Measurements from ENCODE around the gene THRB. TPM values are rescaled to one million over a fixed set of nuclear protein-coding genes. Genes with fewer than 3 reads are reported as not detected.

THRB gene
- total and polyA plus RNA-seq, 2 donors (not counting 3 experiments of a cell fraction or from before 2014, with no cell fraction given) = 0.06 TPM; not detected in 1

- no peaks in the 10 kb centered on the region for H3K79me2 ChIP-seq (ENCODE audit: control insufficient read depth, insufficient read depth, low read length)
- no peak overlapping the region for H2AFZ ChIP-seq (ENCODE audit: low read depth, low read length)
- H3K4me1 ChIP-seq (ENCODE audit: control insufficient read depth, extremely low read depth, insufficient read depth, low read length) = no peaks in the 10 kb centered on the region
- no peaks in the 10 kb centered on the region for H3K9me3 ChIP-seq (replicated peaks; ENCODE audit: control insufficient read depth, insufficient read depth, low read length)
- CTCF ChIA-PET = no interaction called here
- TF ChIP-seq CTCF (IDR thresholded peaks at IDR 0.05; ENCODE audit: extremely low read depth in 1 of 2, insufficient read depth in 1 of 2, low read depth in 1 of 2, low read length in 2 of 2) (no peak), FOS (IDR thresholded peaks at IDR 0.05; ENCODE audit: borderline replicate concordance, insufficient read depth, low read length) (no peak), POLR2A (IDR thresholded peaks at IDR 0.05; ENCODE audit: low read depth, low read length) (no peak)
- no peaks in the 10 kb centered on the region for H3K36me3 ChIP-seq (ENCODE audit: control insufficient read depth in 2 of 2, extremely low read depth in 1 of 2, insufficient read depth in 2 of 2, low read length in 2 of 2)
- H3K4me3 ChIP-seq (replicated peaks in 1 of 3; ENCODE audit: insufficient read depth in 1 of 3, low read depth in 1 of 3, low read length in 3 of 3) = no peak overlapping the region
- no peaks in the 10 kb centered on the region for H3K27me3 ChIP-seq (ENCODE audit: control insufficient read depth in 2 of 2, insufficient read depth in 2 of 2, low read length in 2 of 2)
- H4K20me1 ChIP-seq (replicated peaks; ENCODE audit: control insufficient read depth, extremely low read depth, insufficient read depth, low read length) = no peaks in the 10 kb centered on the region
- H3K9ac ChIP-seq (replicated peaks; ENCODE audit: extremely low read depth, insufficient read depth, low read length) = no peak overlapping the region
- dilution Hi-C loops (cut with MboI; ENCODE audit: extremely low pct_ligation_motif_present, low sequenced_read_pairs) = no loop called here
- intact Hi-C loops (cut with micrococcal nuclease) = no loop called here
- no peaks in the 10 kb centered on the region for H3K9me1 ChIP-seq (replicated peaks; ENCODE audit: control insufficient read depth, extremely low read depth, insufficient read depth, low read length)
- BruUV-seq (replicated peaks) = no TSS peak
- no peak for DNase-seq (ENCODE audit: low read depth, low spot score)
- no peak for FAIRE-seq
- H3K27ac ChIP-seq (ENCODE audit: insufficient read depth, low read depth, low read length) = no peak overlapping the region
- POLR2A ChIA-PET = no interaction called here
- H3K4me2 ChIP-seq (ENCODE audit: insufficient read depth, low read length) = no peak overlapping the region
Measured at GRCh38 chr3:24177201-24177600, 317.4 kb downstream of the THRB start.

- Histone ChIP-seq H3K27ac (ENCODE audit: insufficient read depth, low read depth, low read length) (no peak overlapping the region), H3K9ac (replicated peaks; ENCODE audit: extremely low read depth, insufficient read depth, low read length) (no peak overlapping the region), H3K4me3 (replicated peaks in 1 of 3; ENCODE audit: insufficient read depth in 1 of 3, low read depth in 1 of 3, low read length in 3 of 3) (no peak overlapping the region), H3K27me3 (ENCODE audit: control insufficient read depth in 2 of 2, insufficient read depth in 2 of 2, low read length in 2 of 2) (no peaks in the 10 kb centered on the region), H3K9me1 (replicated peaks; ENCODE audit: control insufficient read depth, extremely low read depth, insufficient read depth, low read length) (no peaks in the 10 kb centered on the region), H3K4me2 (ENCODE audit: insufficient read depth, low read length) (no peak overlapping the region), H4K20me1 (replicated peaks; ENCODE audit: control insufficient read depth, extremely low read depth, insufficient read depth, low read length) (no peaks in the 10 kb centered on the region), H3K79me2 (ENCODE audit: control insufficient read depth, insufficient read depth, low read length) (no peaks in the 10 kb centered on the region), H3K9me3 (replicated peaks; ENCODE audit: control insufficient read depth, insufficient read depth, low read length) (no peaks in the 10 kb centered on the region), H2AFZ (ENCODE audit: low read depth, low read length) (no peak overlapping the region), H3K36me3 (ENCODE audit: control insufficient read depth in 2 of 2, extremely low read depth in 1 of 2, insufficient read depth in 2 of 2, low read length in 2 of 2) (no peaks in the 10 kb centered on the region), H3K4me1 (ENCODE audit: control insufficient read depth, extremely low read depth, insufficient read depth, low read length) (no peaks in the 10 kb centered on the region)
- no peak for TF ChIP-seq JUN (IDR thresholded peaks at IDR 0.05; ENCODE audit: borderline replicate concordance, insufficient read depth, insufficient read length, low read depth)
- no peak for TF ChIP-seq CTCF (IDR thresholded peaks at IDR 0.05; ENCODE audit: extremely low read depth in 1 of 2, insufficient read depth in 1 of 2, low read depth in 1 of 2, low read length in 2 of 2)
- no peak for TF ChIP-seq POLR2AphosphoS5 (IDR thresholded peaks at IDR 0.05; ENCODE audit: insufficient read depth, low read depth, low read length)
- no peak for TF ChIP-seq GATA2 (IDR thresholded peaks at IDR 0.05; ENCODE audit: insufficient read depth, insufficient read length, low read depth, low read length)
- TF ChIP-seq MAX (IDR thresholded peaks at IDR 0.05; ENCODE audit: insufficient read depth, insufficient read length) = no peak
- no peak for TF ChIP-seq FOS (IDR thresholded peaks at IDR 0.05; ENCODE audit: borderline replicate concordance, insufficient read depth, low read length)
- no peak for TF ChIP-seq EZH2 (IDR thresholded peaks at IDR 0.05; ENCODE audit: borderline replicate concordance, low read depth, low read length, severe bottlenecking)
- TF ChIP-seq MYC (IDR thresholded peaks at IDR 0.05; ENCODE audit: low read depth, low read length) = no peak
- no peak for TF ChIP-seq POLR2A (IDR thresholded peaks at IDR 0.05; ENCODE audit: low read depth, low read length)
- intact Hi-C loops (cut with micrococcal nuclease) = no loop called here
- CTCF ChIA-PET = no interaction called here
- FAIRE-seq (no peak), DNase-seq (ENCODE audit: low read depth, low spot score) (no peak)
- POLR2A ChIA-PET = no interaction called here
- BruUV-seq (replicated peaks) = no TSS peak
- dilution Hi-C loops (cut with MboI; ENCODE audit: extremely low pct_ligation_motif_present, low sequenced_read_pairs) = no loop called here
Measured at GRCh38 chr3:24174614-24175013, 320.0 kb downstream of the THRB start.

All from endothelial cell of umbilical vein (primary cell).